Peyer's patch (tissue), 4 donors: ENCODE measurements around the gene SRSF9.

Source experiments
- CTCF ChIP-seq, 6 experiments: fragments of 450-650 bp in 4 of 6; fragments of 200-600 bp in 2 of 6; sonication (generic) in 1 of 6; IDR thresholded peaks; one replicate each; pipeline ENCODE4 v1.5.1; 2017 to 2019; ENCODE audit warnings: antibody characterized with exemption in 6 of 6, mild to moderate bottlenecking in 3 of 6, moderate library complexity in 1 of 6
- POLR2A ChIP-seq, 2 donors: fragments of 450-650 bp; IDR thresholded peaks; one replicate each; pipeline ENCODE4 v1.5.1; 2017; ENCODE audit warnings: antibody characterized with exemption in 2 of 2, mild to moderate bottlenecking in 2 of 2, moderate library complexity in 2 of 2

- TF ChIP-seq CTCF (IDR thresholded peaks at IDR 0.05) (peak in 3 of 6 experiments; percentile 18 to 25 (median 22)), POLR2A (IDR thresholded peaks at IDR 0.05) (peak; percentile 80 to 86)
These were observed 26.3 kb upstream of the SRSF9 start, which contains the start of gene DYNLL1 for GRCh38 chr12:120495731-120496412.
